Activated T-cell treated with anti-CD3 and anti-CD28 coated beads for 4 hours (primary cell): ENCODE measurements around the gene DNM3.

Experiments used
- DNase-seq: peaks from one replicate; pipeline ENCODE4 v3.0.0-alpha.2; 2020

Gene DNM3

DNA sequence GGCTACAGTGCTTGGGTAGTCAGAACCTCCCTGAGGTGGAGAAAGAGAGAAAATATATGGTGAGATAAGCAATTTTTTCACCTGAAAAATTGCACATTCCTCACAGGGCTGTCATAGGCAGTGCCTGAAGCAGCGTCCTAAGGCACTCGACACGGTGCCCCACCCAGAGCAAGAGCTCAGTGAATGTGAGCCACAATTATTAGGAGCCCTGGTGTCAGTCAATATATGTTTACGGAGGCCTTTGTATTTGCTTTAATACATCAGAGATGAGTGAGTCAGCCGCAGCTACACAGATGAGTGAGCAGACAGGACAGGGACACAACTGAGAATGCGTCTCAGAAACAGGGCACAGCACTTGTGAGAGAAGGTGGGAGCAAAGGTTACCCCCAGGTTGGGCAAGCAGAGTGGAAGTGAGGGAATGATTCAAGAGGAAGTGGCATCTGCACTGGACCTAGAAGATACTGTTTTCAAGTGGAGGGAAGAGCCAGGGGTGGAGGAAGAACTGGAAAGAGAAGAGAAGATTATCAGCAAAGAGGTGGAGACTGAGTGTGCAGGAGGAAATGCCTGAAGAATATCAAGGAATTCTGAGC, 607.8 kb downstream of the DNM3 start:
- no peak for DNase-seq

DNA sequence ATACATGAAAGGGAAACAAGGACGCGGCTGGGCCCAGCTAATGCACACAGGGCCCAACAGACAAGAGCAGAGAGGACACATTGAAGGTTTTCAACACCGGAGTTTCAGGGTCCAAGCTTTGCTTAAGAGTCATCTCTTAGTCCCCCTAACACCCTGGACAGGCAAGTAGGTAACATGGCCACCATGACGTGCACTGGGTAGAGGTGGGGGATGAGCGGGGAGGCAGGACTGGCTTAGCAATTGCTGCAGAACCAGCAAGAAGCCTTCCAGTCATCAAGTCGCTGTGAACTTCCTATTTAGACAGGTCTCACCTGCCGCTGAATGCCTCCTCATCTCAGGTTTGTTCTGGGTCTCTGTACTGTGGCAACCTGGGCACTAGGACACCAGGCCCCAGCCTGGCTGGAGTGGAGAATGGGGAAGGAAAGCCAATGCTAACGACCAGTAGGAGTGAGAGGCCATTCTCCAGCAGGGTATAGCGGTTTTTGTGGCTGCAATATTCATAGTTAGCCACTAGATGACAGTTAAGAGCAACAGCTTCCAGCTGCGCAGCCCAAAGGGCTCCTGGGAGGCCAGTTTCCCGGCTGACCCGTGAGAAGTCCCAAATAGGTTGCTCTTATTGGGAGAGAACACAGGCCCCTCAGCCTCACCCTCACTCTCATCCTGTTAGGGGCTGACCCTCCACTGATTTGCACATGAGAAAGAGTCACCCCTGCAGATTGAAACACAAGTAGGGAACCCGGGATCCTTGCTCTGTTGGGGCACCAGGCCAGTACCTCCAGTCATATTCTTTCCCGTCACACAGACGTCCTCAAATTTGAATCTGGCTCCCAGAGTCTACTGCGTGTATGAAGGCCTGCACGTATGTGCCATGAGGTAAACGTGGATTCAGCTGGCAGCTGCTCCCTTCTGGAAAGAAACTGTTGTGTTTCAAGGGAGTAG, 608.6 kb downstream of the DNM3 start:
- no peak for DNase-seq

DNA sequence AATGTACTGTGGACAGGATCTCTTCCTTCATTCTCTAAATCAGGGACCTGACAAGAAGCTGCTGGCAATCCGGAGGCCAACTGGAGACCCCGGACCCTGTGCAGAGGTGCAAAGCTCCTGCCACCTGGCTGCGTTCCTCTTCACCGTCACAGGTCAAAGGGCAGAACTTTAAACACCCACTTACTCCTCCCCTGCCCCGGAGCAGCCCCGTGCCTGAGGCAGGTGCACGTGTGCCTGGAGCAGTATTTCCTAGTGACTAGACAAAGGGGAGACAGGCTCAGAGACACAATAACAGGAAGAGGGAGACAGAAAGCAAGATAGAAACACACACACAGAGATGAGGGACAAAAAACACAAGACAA, 609.2 kb downstream of the DNM3 start:
- DNase-seq: no peak

DNA sequence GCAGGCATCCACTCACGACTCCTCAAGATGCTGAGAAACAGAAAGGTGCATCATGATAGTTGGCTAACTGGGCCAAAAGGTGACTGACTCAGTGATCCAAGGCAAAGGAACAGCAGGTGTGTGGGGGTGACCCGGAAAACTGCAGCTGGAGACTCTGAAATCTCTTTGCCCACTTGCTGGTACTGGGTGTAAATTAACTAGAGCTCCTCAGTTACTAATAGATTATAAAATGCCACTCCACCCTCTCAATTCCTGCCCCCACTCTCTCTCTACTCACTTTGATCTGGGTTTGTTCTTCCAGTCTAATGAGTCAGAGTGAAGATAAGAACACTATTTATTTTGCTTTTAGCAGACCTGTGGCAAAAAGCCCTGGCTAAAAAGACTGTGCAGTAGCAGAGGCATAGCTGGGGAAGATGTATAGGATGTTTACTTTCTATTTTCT, 609.7 kb downstream of the DNM3 start:
- DNase-seq: no peak

GRCh38 chr1:172452536-172453152, 611.3 kb downstream of the DNM3 start:
- no peak for DNase-seq

DNA sequence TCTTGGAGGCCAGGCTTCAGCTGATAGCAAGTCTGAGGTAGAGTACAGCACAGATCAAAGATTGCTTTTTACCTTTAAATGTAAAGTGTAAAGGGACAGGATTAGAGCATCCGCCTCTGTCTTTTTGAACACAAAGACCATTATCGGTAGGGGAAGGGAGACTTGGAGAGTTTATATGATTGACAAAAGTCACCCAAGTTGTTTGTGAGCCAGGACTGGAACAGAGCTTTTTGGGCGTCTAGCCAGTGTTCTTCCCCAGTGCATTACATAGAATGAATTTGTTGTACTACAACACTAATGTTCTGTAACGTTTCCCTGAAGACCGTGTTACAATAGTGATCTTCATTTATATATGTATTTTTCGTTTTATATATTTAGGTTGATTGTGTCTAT, 611.9 kb downstream of the DNM3 start:
- no peak for DNase-seq

GRCh38 chr1:172453607-172454006, 612.3 kb downstream of the DNM3 start:
- no peak for DNase-seq

DNA sequence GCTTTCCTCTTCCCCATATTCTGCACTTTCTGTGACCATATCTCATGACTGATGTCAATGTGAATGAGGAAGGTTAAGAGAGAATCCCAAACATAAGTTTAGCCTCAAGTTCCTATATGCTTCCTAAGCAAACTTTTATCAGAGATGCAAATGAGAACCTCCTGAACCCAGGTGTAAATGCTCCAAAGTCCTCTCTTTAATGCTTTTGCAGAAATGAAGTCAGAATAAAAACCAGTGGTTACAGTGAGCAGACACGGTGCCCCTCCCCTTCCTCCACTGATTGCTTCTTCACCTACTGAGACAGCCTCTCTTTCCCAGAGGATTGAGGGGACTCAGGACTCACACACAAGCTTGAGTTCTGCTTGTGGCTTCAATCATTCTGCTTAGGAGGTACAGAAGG, 614.2 kb downstream of the DNM3 start:
- no peak for DNase-seq

DNA sequence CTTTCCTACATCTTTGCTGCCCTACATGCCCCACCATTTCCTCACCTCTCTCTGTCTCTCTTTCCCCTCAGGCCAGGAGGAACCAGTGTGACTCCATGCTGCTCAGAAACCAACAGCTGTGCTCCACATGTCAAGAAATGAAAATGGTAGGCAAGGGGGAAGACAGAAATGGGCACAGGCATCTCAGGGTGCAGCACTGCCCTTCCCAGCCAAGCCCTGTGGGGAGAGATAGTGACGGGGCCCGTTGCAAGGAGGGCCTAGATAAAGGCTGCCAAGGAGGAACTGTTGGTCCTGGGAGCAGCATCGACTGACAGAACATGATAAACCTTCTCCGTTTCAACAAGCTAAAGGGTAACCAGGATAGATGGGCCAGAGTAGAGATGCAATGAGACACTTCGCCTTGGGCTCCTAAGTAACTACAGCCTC, 615.1 kb downstream of the DNM3 start:
- DNase-seq: no peak

- no peak for DNase-seq
Measured at GRCh38 chr1:172457479-172458130, 616.3 kb downstream of the DNM3 start.

DNA sequence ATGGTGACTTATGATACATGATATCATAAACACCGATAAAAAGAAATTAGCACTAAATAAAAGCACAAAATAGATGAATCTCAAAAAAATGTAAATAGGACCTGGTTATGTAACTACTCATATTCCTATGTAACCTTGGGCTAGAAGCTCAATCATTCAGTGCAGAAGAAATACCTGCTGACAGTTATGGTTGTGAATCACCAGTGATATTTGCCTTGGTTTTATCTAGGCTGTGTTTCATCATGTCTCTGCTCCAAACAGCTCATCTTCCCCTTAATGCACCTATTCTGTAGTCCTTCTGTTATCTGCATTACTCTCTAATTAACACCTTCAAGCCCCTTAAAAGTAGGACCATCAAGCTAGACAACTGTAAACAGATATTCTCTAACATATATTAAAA, 618.9 kb downstream of the DNM3 start:
- DNase-seq: no peak

DNA sequence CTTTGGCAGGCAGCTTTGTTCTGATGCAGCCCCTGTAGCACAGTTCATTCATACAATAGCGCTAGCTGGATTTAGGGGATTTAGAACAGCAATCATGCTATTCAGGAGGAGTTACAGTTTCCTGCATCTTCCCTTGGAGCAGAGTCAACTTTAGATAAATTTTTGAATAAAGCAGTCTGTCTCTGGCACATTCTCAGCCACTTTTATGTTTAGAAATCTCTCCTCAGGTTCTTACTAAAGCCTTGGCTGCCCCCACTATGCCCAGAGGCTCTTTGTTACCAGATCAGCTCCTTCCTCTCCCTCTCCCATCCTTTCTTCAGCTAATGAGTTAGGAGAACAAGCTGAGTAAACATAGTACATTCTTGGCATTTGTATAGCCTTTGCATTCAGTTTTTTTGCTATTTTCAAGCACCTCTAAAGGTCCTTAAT, 619.6 kb downstream of the DNM3 start:
- no peak for DNase-seq
